Endothelial cell of umbilical vein (primary cell): Measurements from ENCODE around the gene VSIR. TPM values are rescaled to one million over a fixed set of nuclear protein-coding genes. Genes with fewer than 3 reads are reported as not detected.

Source experiments
- BruUV-seq: library from RNA; stranded (reverse); fragments of 400-500 nt; replicated peaks from 2 replicates; lab custom pipeline; 2021; lab: Mats Ljungman, UMichigan
- CTCF ChIA-PET: fragments of 300-600, 350-600 bp; sonication (Branson Sonifier 250); formaldehyde crosslinking; loops from one replicate; lab custom pipeline; 2021; ENCODE audit warnings: antibody characterized with exemption, inconsistent platforms; lab: Charles Lee
- POLR2A ChIA-PET: fragments of 300-600, 350-600 bp; sonication (Branson Sonifier 250); formaldehyde crosslinking; loops from one replicate; lab custom pipeline; 2021; ENCODE audit warnings: antibody characterized with exemption, inconsistent platforms; lab: Charles Lee
- DNase-seq: peaks from one replicate; pipeline ENCODE4 v3.0.0-alpha.2; 2011; ENCODE audit warnings: low read depth, low spot score
- FAIRE-seq: peaks from 2 replicates; lab custom pipeline; 2011; peaks lifted over from hg19 to GRCh38; lab: Jason Lieb, UNC
- H2AFZ ChIP-seq: 2 replicates; pipeline ENCODE4 v1.6.0; 2012; ENCODE audit warnings: low read depth, low read length, control low read depth, inconsistent platforms
- H3K27ac ChIP-seq: 2 replicates; pipeline ENCODE4 v1.5.1; 2011; ENCODE audit warnings: low read depth, mild to moderate bottlenecking, control low read depth, low read length, moderate library complexity; ENCODE audit not compliant: insufficient read depth
- H3K27me3 ChIP-seq, 2 experiments: 2 replicates each; pipeline versions ENCODE4 v1.6.0 to v1.6.1; 2011; ENCODE audit warnings: low read length in 2 of 2, mixed read lengths in 1 of 2; ENCODE audit not compliant: control insufficient read depth in 2 of 2, insufficient read depth in 2 of 2
- H3K36me3 ChIP-seq, 2 experiments: 2 replicates in 1 of 2; 3 replicates in 1 of 2; pipeline ENCODE4 v1.5.1; 2011; ENCODE audit warnings: low read length in 2 of 2, mild to moderate bottlenecking in 1 of 2, moderate library complexity in 1 of 2; ENCODE audit not compliant: control insufficient read depth in 2 of 2, insufficient read depth in 2 of 2; ENCODE audit errors: extremely low read depth in 1 of 2
- H3K4me1 ChIP-seq: 3 replicates; pipeline ENCODE4 v1.5.1; 2011; ENCODE audit warnings: mild to moderate bottlenecking, low read length; ENCODE audit not compliant: control insufficient read depth, insufficient read depth; ENCODE audit errors: extremely low read depth
- H3K4me2 ChIP-seq: 2 replicates; pipeline ENCODE4 v1.6.1; 2011; ENCODE audit warnings: low read length, control low read depth, mixed read lengths; ENCODE audit not compliant: insufficient read depth
- H3K4me3 ChIP-seq, 3 experiments: fragments of 200-600 bp in 1 of 3; sonication (generic), shearing (Covaris generic) in 1 of 3; replicated peaks in 1 of 3; 2 replicates each; pipeline ENCODE4 v1.5.1; 2011 to 2016; ENCODE audit warnings: control low read depth in 3 of 3, low read length in 3 of 3, mild to moderate bottlenecking in 2 of 3, inconsistent platforms in 1 of 3, low read depth in 1 of 3, moderate library complexity in 1 of 3; ENCODE audit not compliant: insufficient read depth in 1 of 3
- H3K79me2 ChIP-seq: 2 replicates; pipeline ENCODE4 v1.6.0; 2012; ENCODE audit warnings: low read length, inconsistent platforms; ENCODE audit not compliant: control insufficient read depth, insufficient read depth
- H3K9ac ChIP-seq: replicated peaks from 2 replicates; pipeline ENCODE3; 2011; ENCODE audit warnings: low read length, control low read depth; ENCODE audit not compliant: insufficient read depth; ENCODE audit errors: extremely low read depth
- H3K9me1 ChIP-seq: replicated peaks from 3 replicates; pipeline ENCODE4 v1.6.0; 2011; ENCODE audit warnings: mild to moderate bottlenecking, low read length; ENCODE audit not compliant: control insufficient read depth, insufficient read depth; ENCODE audit errors: extremely low read depth
- H3K9me3 ChIP-seq: replicated peaks from 2 replicates; pipeline ENCODE4 v1.5.1; 2012; ENCODE audit warnings: low read length, inconsistent platforms; ENCODE audit not compliant: control insufficient read depth, insufficient read depth
- H4K20me1 ChIP-seq: replicated peaks from 2 replicates; pipeline ENCODE3; 2011; ENCODE audit warnings: mild to moderate bottlenecking, low read length; ENCODE audit not compliant: control insufficient read depth, insufficient read depth; ENCODE audit errors: extremely low read depth
- EZH2 ChIP-seq: IDR thresholded peaks from 2 replicates; pipeline ENCODE4 v1.6.1; 2012; ENCODE audit warnings: borderline replicate concordance, low read depth, mild to moderate bottlenecking, moderate library complexity, low read length, inconsistent platforms; ENCODE audit not compliant: severe bottlenecking
- FOS ChIP-seq: IDR thresholded peaks from 2 replicates; pipeline ENCODE4 v1.6.1; 2011; ENCODE audit warnings: mild to moderate bottlenecking, low read length, moderate library complexity, borderline replicate concordance; ENCODE audit not compliant: insufficient read depth
- GATA2 ChIP-seq: IDR thresholded peaks from 2 replicates; pipeline ENCODE4 v1.7.0; 2011; ENCODE audit warnings: low read depth, mild to moderate bottlenecking, moderate library complexity, mixed read lengths, low read length; ENCODE audit not compliant: insufficient read length, insufficient read depth
- JUN ChIP-seq: IDR thresholded peaks from 2 replicates; pipeline ENCODE4 v1.6.1; 2011; ENCODE audit warnings: borderline replicate concordance, low read depth; ENCODE audit not compliant: insufficient read length, insufficient read depth
- MYC ChIP-seq: IDR thresholded peaks from one replicate; pipeline ENCODE4 v1.6.1; 2011; ENCODE audit warnings: mild to moderate bottlenecking, low read depth, low read length
- POLR2A ChIP-seq: IDR thresholded peaks from 2 replicates; pipeline ENCODE4 v1.6.1; 2012; ENCODE audit warnings: low read depth, mild to moderate bottlenecking, control low read depth, low read length
- POLR2AphosphoS5 ChIP-seq: IDR thresholded peaks from 2 replicates; pipeline ENCODE4 v1.6.1; 2012; ENCODE audit warnings: low read depth, mild to moderate bottlenecking, control low read depth, low read length, moderate library complexity; ENCODE audit not compliant: insufficient read depth
- dilution Hi-C: fragments of 300-500 bp; cut with MboI; formaldehyde crosslinking; loops from one replicate; pipeline ENCODE4 v1.15.0; 2019; ENCODE audit warnings: low sequenced_read_pairs; ENCODE audit not compliant: extremely low pct_ligation_motif_present
- intact Hi-C: fragments of 100-400 bp; cut with micrococcal nuclease; formaldehyde crosslinking; loops from one replicate; pipeline ENCODE4 v1.10.0; 2022
- polyA plus RNA-seq, 4 experiments: library from polyadenylated mRNA; depleted of rRNA in 3 of 4; stranded (reverse) in 3 of 4; unstranded in 1 of 4; fragments of >200 nt; gene quantifications; 2 replicates each; pipeline versions ENCODE4 v1.2.1 to v1.2.3, GENCODE V29; 2011 to 2012; ENCODE audit warnings: missing spikeins in 1 of 4
- total RNA-seq: library from RNA; stranded (reverse); gene quantifications from 2 replicates; pipeline ENCODE4 v1.2.3, GENCODE V29; 2021
- TF ChIP-seq, protein P1 (sequence below): IDR thresholded peaks from 2 replicates; pipeline ENCODE4 v1.6.1; 2011; ENCODE audit not compliant: insufficient read depth, insufficient read length
- TF ChIP-seq, protein P2 (sequence below), 2 donors: IDR thresholded peaks; 1 replicate in 1 of 2; 2 replicates in 1 of 2; pipeline ENCODE4 v1.5.1; 2011; ENCODE audit warnings: low read length in 2 of 2, mild to moderate bottlenecking in 2 of 2, moderate library complexity in 2 of 2, control low read depth in 1 of 2, inconsistent platforms in 1 of 2, low read depth in 1 of 2; ENCODE audit not compliant: insufficient read depth in 1 of 2; ENCODE audit errors: extremely low read depth in 1 of 2

Gene VSIR
- total and polyA plus RNA-seq, 2 donors (not counting 3 experiments of a cell fraction or from before 2014, with no cell fraction given) = 4.9 to 6.3 TPM

DNA sequence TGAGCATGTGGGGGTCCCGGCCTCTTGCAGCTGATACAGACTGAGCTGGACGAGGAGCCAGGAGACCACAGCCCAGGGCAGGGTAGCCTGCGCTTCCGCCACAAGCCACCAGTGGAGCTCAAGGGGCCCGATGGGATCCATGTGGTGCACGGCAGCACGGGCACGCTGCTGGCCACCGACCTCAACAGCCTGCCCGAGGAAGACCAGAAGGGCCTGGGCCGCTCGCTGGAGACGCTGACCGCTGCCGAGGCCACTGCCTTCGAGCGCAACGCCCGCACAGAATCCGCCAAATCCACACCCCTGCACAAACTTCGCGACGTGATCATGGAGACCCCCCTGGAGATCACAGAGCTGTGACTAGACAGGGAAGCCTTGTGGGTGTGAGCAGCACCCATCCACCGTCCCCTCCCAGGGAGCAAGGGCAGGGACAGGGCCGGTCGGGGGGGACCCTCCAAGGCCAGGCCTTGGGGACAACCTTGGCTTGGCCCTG is 41.6 kb upstream of the VSIR start:
- no peak for TF ChIP-seq POLR2AphosphoS5

DNA sequence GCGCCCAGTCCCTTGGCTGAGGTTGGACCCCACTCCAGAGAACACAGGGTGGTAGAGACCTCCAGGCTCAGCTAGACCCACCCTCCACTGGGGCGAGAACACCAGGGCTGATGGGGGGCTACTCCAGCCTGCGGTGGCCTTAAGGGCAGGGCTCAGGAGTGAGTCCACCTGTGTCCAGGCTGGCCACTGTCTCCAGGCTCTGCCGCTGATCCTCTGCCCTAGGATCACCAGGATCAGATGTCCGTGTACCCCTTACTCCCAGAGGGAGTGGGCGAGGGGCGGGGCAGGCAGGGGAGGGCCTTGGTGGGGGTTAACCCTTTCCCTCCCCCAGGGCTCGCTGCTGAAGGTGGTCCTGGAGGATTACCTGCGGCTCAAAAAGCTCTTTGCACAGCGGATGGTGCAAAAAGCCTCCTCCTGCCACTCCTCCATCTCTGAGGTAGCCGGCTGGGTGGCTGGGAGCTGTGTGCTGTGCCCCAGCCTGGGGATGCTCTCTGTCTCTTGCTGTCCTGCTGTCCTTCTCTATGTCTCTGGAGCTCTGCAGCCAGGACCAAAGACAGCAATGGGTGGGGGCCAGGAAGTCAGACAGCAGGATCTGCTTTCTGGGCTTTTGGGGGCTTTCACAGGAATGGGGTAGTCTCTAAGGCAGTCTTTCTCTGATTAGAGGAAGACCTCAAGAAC is 39.7 kb upstream of the VSIR start:
- ChIA-PET POLR2A (no interaction called here), CTCF (interaction anchor here (0.8 to 4.1 kb wide), 10 partner anchors 31 to 494 kb away, joined by 3 to 36 read pairs (median 4); partner anchors contain the start of gene SLC29A3)
- no peaks in the 10 kb centered on the region for H4K20me1 ChIP-seq
- no peaks in the 10 kb centered on the region for H3K9me1 ChIP-seq
- no peak overlapping the region for H2AFZ ChIP-seq
- no peak overlapping the region for H3K4me3 ChIP-seq
- H3K9ac ChIP-seq = no peak overlapping the region
- FAIRE-seq = no peak
- intact Hi-C loops (loop anchor here (1.0 to 5.0 kb wide), 4 partner anchors 101 to 501 kb away; no protein-coding TSS in a partner anchor), dilution Hi-C loops (no loop called here)
- TF ChIP-seq, protein P1, sequence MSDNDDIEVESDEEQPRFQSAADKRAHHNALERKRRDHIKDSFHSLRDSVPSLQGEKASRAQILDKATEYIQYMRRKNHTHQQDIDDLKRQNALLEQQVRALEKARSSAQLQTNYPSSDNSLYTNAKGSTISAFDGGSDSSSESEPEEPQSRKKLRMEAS = no peak
- TF ChIP-seq POLR2AphosphoS5 (no peak), POLR2A (no peak), MYC (no peak), EZH2 (no peak), FOS (no peak), GATA2 (no peak), JUN (no peak)
- TF ChIP-seq, protein P2, sequence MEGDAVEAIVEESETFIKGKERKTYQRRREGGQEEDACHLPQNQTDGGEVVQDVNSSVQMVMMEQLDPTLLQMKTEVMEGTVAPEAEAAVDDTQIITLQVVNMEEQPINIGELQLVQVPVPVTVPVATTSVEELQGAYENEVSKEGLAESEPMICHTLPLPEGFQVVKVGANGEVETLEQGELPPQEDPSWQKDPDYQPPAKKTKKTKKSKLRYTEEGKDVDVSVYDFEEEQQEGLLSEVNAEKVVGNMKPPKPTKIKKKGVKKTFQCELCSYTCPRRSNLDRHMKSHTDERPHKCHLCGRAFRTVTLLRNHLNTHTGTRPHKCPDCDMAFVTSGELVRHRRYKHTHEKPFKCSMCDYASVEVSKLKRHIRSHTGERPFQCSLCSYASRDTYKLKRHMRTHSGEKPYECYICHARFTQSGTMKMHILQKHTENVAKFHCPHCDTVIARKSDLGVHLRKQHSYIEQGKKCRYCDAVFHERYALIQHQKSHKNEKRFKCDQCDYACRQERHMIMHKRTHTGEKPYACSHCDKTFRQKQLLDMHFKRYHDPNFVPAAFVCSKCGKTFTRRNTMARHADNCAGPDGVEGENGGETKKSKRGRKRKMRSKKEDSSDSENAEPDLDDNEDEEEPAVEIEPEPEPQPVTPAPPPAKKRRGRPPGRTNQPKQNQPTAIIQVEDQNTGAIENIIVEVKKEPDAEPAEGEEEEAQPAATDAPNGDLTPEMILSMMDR (IDR thresholded peaks at IDR 0.05; ENCODE audit: extremely low read depth in 1 of 2, insufficient read depth in 1 of 2, low read depth in 1 of 2, low read length in 2 of 2) = no peak
- no TSS peak for BruUV-seq
- no peaks in the 10 kb centered on the region for H3K27me3 ChIP-seq
- no peak overlapping the region for H3K4me2 ChIP-seq
- no peak overlapping the region for H3K27ac ChIP-seq
- H3K79me2 ChIP-seq = no peaks in the 10 kb centered on the region
- peaks cover 0 to 25% of the 10 kb centered on the region in 2 experiments for H3K36me3 ChIP-seq
- DNase-seq = no peak
- no peaks in the 10 kb centered on the region for H3K9me3 ChIP-seq
- H3K4me1 ChIP-seq = no peaks in the 10 kb centered on the region

More for the DNA sequence above, 41.6 kb upstream of the VSIR start:
- peaks cover 6 to 41% of the 10 kb centered on the region in 2 experiments for H3K36me3 ChIP-seq
- no peak for FAIRE-seq
- dilution Hi-C loops (no loop called here), intact Hi-C loops (loop anchor here (5.0 kb wide), 3 partner anchors 103 to 503 kb away; no protein-coding TSS in a partner anchor)
- no peaks in the 10 kb centered on the region for H3K9me1 ChIP-seq
- no peaks in the 10 kb centered on the region for H3K9me3 ChIP-seq
- no peak overlapping the region for H3K4me2 ChIP-seq
- BruUV-seq = no TSS peak
- ChIA-PET POLR2A (no interaction called here), CTCF (interaction anchor here (4.7 kb wide), 1 partner anchor 82 kb away, joined by 28 read pairs; no protein-coding TSS in a partner anchor)
- H3K27me3 ChIP-seq = no peaks in the 10 kb centered on the region
- H3K9ac ChIP-seq = no peak overlapping the region
- H3K4me1 ChIP-seq = no peaks in the 10 kb centered on the region
- no peak overlapping the region for H3K27ac ChIP-seq
- H4K20me1 ChIP-seq = no peaks in the 10 kb centered on the region
- no peaks in the 10 kb centered on the region for H3K79me2 ChIP-seq
- no peak overlapping the region for H2AFZ ChIP-seq
- DNase-seq = no peak
- no peak overlapping the region for H3K4me3 ChIP-seq
